ENCODE measurements around the gene OTX1.

Gene OTX1

DNA sequence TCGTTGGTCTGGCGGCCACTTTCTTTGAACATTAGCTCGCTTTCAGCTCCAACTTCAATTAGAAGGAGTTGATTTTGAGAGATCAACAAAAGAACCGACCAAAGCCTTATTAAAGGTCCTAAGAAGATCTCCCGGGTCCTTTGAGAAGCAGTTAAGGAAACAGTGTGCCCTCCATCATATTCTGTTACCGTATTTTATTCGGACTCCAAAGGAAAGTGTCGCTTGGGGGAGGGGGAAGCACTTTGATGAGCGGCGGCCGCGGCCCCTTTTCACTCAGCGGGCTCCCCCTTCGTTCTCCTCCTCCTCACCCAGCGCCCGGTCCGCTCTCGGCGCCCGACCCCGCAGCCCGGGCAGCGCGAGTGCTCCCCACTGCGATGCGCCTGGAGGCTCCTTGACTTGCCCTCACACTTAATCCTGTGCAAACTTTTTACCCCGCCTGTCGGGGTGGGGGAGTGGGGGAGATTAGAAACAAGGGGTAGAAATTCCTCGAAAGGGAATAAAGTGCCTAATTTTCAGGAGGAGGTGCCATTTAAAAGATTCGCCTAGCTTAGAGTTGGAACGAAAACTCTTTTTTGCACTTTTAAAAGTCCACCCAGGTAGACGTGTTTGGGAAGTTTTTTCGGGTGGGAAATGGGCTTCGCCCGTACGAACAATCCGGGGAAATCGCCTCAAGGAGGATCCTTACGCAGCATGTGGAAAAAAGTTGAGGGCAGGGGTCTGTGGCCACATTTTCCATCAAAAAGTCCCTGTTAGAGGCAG, 1.2 kb upstream of the OTX1 start:
- no peak for DNase-seq (ENCODE audit: low read depth)
- H3K4me3 ChIP-seq (ENCODE audit: control insufficient read depth, low read depth, low read length), result peak overlapping the region; percentile 68
- TF ChIP-seq, protein P1, sequence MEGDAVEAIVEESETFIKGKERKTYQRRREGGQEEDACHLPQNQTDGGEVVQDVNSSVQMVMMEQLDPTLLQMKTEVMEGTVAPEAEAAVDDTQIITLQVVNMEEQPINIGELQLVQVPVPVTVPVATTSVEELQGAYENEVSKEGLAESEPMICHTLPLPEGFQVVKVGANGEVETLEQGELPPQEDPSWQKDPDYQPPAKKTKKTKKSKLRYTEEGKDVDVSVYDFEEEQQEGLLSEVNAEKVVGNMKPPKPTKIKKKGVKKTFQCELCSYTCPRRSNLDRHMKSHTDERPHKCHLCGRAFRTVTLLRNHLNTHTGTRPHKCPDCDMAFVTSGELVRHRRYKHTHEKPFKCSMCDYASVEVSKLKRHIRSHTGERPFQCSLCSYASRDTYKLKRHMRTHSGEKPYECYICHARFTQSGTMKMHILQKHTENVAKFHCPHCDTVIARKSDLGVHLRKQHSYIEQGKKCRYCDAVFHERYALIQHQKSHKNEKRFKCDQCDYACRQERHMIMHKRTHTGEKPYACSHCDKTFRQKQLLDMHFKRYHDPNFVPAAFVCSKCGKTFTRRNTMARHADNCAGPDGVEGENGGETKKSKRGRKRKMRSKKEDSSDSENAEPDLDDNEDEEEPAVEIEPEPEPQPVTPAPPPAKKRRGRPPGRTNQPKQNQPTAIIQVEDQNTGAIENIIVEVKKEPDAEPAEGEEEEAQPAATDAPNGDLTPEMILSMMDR (IDR thresholded peaks at IDR 0.05; ENCODE audit: control insufficient read depth, insufficient read depth, low read depth, low read length, missing control alignments), result no peak

DNA sequence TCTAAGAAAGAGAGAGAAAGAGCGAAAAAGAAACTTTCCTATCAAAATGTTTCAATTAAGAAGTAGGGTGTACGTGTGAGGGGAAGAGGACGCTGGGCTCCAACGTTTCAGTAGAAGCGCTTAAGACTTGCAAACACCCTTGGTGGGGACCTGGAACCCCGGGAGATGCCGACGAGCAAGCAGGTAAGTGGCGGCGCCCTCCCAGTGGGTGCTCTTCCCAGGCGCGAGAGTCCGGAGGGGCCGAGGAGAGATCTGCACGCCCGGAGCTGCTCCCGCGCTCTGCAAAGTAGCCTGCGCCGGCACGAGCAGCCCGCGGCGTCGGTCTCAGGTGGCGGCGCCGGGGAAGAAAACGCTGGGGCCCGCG, 678 bp upstream of the OTX1 start:
- H3K4me3 ChIP-seq (ENCODE audit: control insufficient read depth, low read depth, low read length), result peak overlapping the region; percentile 68
- no peak for DNase-seq (ENCODE audit: low read depth)
- TF ChIP-seq, protein P1 (IDR thresholded peaks at IDR 0.05; ENCODE audit: control insufficient read depth, insufficient read depth, low read depth, low read length, missing control alignments), result no peak

DNA sequence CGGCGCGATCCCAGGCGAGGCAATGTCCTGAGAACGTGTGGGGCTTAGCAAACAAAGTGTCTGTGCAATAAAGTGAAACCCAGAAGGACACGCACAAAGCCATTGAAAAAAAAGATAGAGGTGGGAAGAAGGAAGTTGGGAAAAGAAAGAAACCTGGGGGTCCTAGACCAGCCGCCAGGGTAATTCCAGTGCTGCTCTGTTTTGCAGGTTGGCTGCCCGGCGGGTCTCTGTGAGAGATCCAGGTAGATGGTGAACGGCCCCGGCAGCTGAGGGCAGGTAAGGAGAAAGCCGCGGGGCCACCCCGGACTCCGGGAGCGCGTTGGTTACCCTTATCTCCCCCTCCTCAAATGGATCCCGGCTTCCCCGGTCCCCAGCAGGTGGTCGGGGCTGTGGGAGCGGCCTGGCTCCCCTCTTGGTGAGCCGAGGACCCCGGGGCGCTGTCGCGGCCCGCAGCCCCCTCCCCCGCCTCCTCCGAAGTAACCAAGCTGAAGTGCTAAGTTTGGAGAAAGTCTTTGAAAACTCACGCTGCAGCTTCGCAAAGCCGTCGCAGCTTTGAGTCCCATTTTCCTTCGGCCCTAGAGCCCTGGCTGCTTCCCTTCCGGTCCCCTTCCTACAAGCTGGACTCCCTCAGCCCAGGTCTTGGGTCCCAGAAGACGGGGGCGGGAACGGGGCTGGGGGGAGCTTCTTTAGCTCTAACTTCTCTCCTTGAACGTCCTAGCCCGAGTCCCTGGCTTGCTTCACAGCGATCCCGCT, 588 bp downstream of the OTX1 start:
- TF ChIP-seq, protein P1 (IDR thresholded peaks at IDR 0.05; ENCODE audit: control insufficient read depth, insufficient read depth, low read depth, low read length, missing control alignments), result no peak
- H3K4me3 ChIP-seq (ENCODE audit: control insufficient read depth, low read depth, low read length), result peak overlapping the region; percentile 68
- no peak for DNase-seq (ENCODE audit: low read depth)

DNA sequence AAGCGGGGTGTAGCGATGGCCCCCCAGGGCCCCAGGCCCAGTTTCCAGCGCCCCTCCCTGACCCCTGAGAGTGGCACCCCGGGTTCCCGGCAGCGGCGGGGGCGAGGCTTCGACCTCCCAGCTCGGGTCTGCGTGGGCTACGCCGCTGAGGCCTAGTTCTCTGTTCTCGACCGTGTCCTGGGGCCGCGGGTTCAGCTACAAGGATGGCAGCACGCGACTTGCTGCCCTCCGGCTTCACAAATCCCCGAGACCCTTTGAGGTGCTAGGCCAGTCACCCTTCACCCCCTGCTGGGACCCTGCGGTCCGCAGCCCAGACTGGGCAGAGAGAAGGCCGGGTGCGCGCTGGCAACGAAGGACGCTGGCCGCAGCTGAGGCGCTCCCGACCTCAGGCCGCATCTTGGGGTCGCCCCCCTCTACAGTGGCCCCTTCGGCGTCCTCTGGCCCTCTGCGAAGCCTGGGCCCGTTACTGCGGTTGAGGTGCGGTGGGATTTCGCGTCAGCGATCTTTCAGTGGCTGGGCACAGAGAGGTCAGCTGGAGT, 1.2 kb downstream of the OTX1 start:
- no peak overlapping the region for H3K4me3 ChIP-seq (ENCODE audit: control insufficient read depth, low read depth, low read length)
- TF ChIP-seq, protein P1 (IDR thresholded peaks at IDR 0.05; ENCODE audit: control insufficient read depth, insufficient read depth, low read depth, low read length, missing control alignments), result no peak
- DNase-seq (ENCODE audit: low read depth), result no peak

DNA sequence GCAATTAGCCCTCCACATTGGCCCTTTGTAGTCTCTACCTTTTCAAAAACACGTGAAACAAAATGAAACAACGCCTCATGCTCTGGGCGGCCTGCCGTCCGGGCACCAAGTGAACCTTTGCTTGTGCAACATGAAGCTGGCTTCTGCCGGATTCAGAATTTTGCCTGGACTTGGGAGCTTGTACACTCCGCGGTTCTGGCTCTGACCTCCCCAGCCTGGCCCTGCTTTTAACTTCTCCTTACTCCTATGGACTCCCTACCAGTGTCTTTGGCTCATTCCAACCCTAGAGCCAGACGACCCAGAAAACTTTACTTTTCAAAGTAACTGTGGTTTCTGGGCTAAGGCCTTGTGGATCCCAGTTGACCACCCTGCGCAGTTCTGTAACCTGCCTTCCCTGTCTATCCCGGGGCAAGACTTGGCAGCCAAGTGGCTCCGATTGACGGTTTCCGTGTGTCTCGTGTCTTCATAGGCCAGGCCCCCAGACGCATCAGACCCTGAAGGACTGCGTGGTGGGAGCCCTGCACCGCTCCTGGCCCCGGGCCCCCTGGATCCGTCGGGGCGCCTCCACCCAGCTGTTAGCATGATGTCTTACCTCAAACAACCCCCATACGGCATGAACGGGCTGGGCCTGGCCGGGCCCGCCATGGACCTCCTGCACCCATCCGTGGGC, 1.9 kb downstream of the OTX1 start:
- no peak for DNase-seq (ENCODE audit: low read depth)
- TF ChIP-seq, protein P1 (IDR thresholded peaks at IDR 0.05; ENCODE audit: control insufficient read depth, insufficient read depth, low read depth, low read length, missing control alignments), result no peak
- no peak overlapping the region for H3K4me3 ChIP-seq (ENCODE audit: control insufficient read depth, low read depth, low read length)

DNA sequence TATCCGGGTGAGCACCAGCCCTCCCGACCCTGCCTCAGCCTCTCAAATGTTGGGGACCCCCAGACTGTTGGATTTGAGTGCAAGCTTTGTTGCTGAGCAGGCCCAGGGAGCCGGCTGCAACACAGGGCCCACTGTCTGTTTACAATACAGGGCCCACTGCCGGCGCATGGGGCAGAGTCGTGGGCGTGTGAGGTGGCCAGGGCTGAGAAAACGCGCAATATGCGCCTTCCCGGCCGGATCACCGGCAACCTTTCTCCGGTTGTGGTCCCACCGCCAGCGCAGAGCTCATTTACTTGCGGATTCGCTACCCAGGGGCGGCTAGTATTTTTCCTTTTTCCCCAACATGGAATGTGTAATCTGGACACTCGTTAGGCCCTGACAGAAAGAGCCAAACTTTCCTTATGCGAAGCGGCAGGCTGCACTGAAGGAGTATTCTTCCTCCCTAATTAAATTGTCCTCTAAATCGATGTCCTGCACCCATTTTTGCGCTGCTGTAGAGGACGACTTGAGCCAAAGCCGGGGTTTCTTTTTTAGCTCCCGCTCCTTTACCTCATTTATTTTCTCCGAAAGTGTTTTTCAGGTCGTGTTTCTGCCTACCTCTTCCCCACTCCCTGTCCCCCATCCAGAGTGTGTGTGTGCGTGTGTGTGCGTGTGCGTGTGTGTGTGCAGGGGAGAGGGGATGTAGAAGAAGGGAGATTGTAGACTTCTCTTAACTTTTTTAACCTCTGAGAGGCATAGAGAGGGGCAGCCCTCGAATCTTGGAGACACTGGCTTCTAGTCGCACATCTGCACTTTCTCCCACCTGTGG, 2.7 kb downstream of the OTX1 start:
- no peak for DNase-seq (ENCODE audit: low read depth)
- no peak overlapping the region for H3K4me3 ChIP-seq (ENCODE audit: control insufficient read depth, low read depth, low read length)
- TF ChIP-seq, protein P1 (IDR thresholded peaks at IDR 0.05; ENCODE audit: control insufficient read depth, insufficient read depth, low read depth, low read length, missing control alignments), result no peak
